MV-4-11 (cell line): ENCODE results near the gene SLC12A2.
A peak's percentile ranks its signal among the peaks of the same experiment; 100 is the strongest.

Experiments used
- DNase-seq: peaks from one replicate; lab custom pipeline; 2025; lab: John Stamatoyannopoulos, UW

The SLC12A2 gene

GRCh38 chr5:128169401-128170017, 85.9 kb downstream of the SLC12A2 start:
- no peak for DNase-seq

DNA sequence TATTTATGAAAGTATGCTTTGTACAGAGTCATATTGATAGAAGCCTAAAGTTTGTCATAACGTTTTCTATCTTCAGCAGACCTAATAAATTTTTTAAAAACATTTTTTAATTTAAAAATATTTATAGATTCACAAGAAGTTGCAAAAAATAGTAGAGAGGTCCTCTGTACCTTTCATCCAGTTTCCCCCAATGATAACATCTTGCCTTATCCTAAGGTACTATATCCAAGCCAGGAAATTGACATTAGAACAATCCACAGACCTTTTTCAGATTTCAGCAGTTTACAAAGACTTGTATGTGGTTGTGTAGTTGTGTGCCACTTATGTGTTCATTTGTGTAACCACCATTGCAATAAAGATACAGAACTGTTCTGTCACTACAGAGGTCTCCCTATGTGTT, 88.5 kb downstream of the SLC12A2 start:
- DNase-seq, result no peak

DNA sequence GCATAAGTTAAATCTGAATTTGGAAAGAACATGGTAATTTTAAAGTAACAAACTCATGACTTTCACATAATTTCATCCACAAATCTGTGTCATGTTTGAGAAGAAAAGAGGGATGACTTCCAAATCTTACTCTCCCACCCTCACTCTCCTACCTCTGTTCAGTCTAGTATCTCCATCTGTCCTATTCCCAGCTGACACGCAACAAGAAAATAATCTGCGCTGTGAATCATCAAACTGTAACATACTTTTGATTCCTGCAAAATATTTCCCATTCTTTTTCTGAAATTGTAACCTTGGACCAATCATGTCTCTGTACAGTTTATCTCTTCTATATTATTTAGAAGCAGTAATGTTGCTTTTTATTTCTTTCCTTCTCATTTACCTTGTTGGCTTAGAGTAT, 91.4 kb downstream of the SLC12A2 start:
- DNase-seq, result no peak

- no peak for DNase-seq
Observed at GRCh38 chr5:128192368-128192767, 108.8 kb downstream of the SLC12A2 start.

- DNase-seq, result no peak
Observed at GRCh38 chr5:128193665-128194390, 110.3 kb downstream of the SLC12A2 start.

DNA sequence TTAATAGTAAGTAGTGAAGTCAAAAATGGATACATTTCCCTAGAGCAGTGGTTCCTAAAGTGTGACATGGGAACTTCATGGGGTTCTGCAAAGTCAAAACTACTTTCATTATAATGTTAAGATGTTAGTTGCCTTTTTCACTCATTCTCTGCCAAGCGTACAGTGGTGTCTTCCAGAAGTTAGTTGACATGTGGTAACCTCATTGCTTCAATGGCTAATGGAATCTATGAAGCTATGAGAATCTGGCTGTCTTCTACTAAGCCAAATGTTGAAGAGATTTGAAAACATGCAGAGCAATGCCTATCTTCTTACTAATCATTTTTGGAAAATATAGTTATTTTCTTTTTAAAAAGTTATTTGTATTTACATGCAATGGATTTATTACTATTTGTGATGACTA, 111.8 kb downstream of the SLC12A2 start:
- no peak for DNase-seq

DNA sequence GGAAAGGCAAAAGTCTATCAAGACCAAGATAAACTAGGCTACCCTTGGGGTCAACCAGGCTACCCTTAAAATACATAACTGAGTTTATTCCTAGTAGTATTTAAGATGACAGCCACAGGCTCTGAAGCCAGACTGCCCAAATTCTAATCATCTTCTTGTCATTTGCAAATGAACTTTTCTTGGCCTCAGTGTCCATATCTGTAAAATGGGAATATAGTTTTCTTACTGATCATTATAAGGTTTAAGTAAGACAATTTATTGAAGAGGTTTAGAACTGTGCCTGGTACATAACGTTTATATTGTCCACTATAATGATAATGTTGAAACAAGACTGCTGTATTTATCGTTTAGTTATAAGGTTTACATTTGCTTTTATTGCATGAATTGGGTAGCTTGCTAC, 112.5 kb downstream of the SLC12A2 start:
- DNase-seq, result no peak

- no peak for DNase-seq
Observed at GRCh38 chr5:128196791-128197190, 113.2 kb downstream of the SLC12A2 start.

GRCh38 chr5:128197896-128198522, 114.4 kb downstream of the SLC12A2 start:
- no peak for DNase-seq

DNA sequence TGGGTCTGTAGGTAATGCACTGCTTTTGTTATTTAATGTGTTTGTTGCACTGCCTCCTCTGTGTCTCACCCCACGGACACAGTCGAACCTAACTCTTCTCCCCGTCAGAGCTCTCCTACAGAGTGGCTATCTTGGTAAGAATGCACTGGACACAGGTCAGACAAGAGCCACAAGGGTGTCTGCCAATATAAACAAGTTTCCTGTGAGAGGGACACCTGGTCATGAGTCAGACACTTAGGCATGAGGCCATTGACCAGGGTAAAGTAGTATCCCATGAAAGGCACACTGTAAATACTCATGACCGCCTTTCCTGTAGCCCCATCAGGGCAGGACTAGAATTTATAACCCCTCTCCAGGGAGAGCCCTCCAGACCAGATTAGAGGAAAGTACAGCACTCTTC, 115.5 kb downstream of the SLC12A2 start:
- no peak for DNase-seq

DNA sequence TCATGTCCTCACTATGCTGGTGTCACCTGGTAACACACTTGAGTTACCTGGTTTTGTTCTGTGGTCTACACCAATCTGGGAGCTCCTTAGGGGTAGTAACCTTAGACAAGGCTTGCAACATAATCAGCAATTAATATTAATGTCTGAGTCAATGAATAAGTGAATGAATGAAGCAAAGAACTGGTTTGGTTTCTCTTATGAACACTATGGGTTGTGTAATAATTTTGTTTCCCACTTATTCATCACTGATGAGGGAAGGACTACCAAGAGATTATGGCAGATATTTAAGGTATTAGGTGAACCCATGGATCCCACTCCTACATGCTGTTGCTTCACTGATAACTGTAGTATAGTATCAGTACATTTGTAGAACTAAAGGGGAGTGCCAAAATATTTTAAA, 116.0 kb downstream of the SLC12A2 start:
- DNase-seq, result no peak

- DNase-seq, result no peak
Observed at GRCh38 chr5:128201065-128201926, 117.7 kb downstream of the SLC12A2 start.

- no peak for DNase-seq
Observed at GRCh38 chr5:128202320-128202719, 118.8 kb downstream of the SLC12A2 start.

DNA sequence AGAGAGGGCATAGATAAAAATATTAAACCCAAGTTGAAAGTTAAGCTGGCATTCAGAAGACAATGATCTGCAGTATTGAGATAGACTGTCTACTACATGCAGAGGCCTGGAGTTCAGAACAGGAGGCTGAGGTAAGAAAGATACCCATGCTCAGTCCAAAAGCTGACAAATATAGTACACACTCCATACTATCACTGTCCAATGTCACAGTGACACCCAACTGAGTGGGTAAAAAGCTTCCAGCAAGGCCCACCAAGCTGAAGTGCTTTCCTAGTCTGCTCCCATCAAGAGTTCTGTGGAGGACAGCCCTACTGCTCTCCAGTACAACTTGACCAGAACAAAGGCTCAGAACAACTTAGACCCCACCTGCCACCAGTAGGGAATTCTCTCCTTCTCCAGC, 124.9 kb downstream of the SLC12A2 start:
- no peak for DNase-seq

DNA sequence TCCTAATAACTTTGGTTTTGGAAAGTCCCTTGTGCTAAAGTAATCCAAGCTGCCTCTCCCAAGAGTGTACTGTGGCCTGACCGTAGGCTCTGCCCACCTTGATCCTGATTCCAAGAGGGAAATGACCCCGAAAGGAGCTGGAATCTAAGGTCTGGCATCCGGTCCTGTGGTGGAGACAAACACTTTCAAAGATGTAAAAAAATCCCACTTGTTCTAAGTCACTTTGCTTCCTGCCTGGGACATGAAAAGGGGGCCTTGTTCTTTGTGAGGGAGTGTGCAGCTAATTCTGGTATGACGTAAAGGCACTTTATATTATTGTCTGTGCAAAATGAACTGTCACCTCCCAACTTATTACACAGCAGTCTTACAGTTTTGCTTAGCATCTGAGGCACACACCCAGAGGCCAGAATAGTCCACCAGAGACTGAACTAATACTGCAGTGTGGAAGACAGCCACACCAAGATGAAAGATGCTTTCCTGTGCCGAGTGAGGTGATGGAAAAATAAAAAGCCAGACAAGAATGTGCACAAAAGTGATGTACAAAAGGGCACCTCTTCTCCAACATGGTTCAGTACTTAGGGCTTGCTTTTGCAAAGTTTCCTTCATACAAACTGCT, 128.7 kb downstream of the SLC12A2 start:
- no peak for DNase-seq

DNA sequence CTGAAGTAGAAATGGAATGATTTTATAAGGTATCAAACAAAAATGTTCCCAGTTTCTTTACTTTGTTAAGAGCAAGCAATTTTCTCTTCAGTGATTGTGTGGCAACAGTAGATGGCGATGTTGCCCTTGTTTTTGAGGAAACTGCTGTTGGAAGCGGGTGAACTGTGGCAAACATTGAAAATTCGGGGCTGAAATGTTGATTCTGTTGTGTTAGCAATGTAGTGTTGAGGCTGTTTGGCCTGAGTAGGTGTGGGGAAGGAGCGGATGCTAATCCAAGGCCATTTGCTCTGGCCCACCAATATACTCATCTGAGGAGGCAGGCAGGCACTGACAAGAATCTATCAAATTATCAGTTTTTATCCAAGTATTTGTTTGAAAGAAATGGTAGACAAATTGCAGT, 129.8 kb downstream of the SLC12A2 start:
- peak; percentile 27 for DNase-seq

- no peak for DNase-seq
Observed at GRCh38 chr5:128213833-128214232, 130.3 kb downstream of the SLC12A2 start.

DNA sequence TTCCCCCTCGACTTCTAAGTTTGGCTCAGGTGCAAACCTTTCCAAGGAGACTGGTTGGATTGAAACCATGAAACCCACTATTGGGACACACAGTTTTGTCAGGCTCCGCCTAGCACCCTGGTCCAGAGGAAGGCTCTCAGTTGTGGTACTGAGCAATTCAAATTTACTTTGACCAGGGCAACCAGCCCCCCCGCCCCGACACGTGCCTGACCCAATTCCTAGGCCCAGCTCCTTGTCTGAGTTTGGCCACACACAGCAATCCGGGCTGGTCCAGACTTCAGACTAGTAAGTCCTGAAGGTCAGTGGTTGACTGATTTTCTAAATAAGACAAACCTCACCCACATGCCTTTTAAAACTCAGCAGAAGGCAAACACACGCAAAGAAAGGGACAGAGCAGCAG, 132.7 kb downstream of the SLC12A2 start:
- no peak for DNase-seq

- no peak for DNase-seq
Observed at GRCh38 chr5:128216860-128217531, 133.4 kb downstream of the SLC12A2 start.

GRCh38 chr5:128220841-128221240, 137.3 kb downstream of the SLC12A2 start:
- no peak for DNase-seq

- no peak for DNase-seq
Observed at GRCh38 chr5:128224336-128224735, 140.8 kb downstream of the SLC12A2 start.
